HG02884 (cell line): Measurements from ENCODE around the gene CADM4.

Experiments used
- ATAC-seq: cut with Tn5 transposase; IDR thresholded peaks from one replicate; pipeline ENCODE4 v1.9.1; 2021; ENCODE audit warnings: mild to moderate bottlenecking, moderate library complexity; ENCODE audit not compliant: unreplicated experiment

CADM4 gene

GRCh38 chr19:43634872-43635560 is 4.6 kb downstream of the CADM4 start:
- no peak for ATAC-seq

- no peak for ATAC-seq
Observed at GRCh38 chr19:43634506-43634871, 5.2 kb downstream of the CADM4 start.

- no peak for ATAC-seq
Observed at GRCh38 chr19:43634068-43634467, 5.6 kb downstream of the CADM4 start.

GRCh38 chr19:43633520-43633919 is 6.1 kb downstream of the CADM4 start:
- no peak for ATAC-seq

DNA sequence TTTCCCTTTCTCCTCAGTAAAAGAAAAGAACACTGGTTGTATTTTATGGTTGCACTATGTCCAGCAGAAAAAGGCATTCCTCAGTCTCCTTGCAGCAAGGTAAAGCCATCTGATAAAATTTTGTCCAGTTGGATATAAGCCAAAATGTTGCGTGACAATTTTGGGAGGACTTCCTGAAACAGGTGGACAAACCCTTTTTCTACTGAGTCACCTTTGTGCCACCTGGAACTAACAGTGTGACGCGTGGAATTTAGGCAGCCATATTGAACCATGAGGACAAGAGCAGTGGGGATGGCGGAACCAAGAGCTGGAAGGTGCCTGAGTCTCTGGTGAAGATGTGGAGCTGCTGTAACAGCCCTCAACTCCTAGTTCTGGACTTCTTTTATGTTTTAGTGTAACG is 8.2 kb downstream of the CADM4 start:
- no peak for ATAC-seq

DNA sequence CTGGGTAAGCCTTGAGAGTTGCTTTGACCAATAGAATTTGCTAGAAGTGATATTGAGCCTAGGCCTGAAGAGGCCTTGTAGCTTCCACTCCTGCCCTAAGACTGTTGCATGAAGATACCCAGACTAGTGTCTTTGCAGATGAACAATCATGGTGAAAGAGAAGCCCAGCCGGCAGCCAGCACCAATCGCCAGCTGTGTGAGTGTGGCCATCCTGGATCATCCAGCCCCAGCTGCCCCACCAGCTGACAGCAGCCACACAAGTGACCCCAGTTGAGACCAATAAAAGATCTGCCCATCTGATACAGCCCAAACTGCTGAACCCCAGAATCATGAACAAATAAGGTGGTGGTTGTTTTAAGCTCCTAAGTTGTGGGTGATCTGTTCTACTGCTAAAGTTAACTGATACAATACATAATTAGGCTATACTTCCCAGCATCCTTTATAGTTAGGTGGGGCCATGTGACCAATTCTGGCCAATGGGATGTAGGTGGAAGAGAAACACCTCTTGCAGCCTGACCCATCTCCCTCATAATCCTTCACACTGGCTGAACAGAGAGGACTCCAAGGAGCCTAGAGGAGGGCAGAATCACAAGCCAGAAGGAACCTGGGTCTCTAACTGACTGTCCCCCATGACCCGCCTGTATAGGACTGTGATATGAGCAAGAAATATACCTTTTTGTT is 10.9 kb downstream of the CADM4 start:
- no peak for ATAC-seq

GRCh38 chr19:43626838-43627237 is 12.8 kb downstream of the CADM4 start:
- ATAC-seq, result no peak

DNA sequence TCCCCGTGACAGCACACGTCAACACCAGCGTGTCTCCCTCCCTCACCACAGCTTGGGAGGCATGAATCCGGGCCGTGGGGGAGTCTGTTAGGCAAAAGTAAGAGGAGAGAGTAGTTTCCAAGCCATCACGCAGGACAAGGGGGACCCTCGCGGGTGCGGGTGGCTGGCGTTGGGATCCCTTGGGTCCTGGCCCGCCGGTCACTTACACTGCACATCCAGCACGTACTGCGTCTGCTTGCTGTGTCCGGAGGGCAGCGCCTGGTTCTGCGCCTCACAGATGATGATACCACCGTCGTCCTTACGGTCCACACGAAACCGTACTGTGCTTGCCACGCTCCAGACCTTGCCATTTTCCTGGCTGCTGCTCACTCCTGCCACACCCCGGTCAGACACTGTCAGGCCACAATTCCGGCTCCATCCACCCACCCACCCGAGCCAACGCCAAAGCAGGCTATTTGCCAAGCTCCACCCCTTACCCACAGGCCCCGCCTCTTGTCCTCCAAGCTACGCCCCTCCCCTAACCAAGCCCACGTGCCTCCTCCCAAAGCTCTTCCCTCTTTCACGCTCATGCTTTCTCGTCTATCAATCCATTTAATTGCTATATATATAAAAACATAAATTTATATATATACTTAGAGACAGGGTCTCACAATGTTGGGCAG is 13.6 kb downstream of the CADM4 start:
- ATAC-seq, result no peak

GRCh38 chr19:43624933-43625332 is 14.7 kb downstream of the CADM4 start:
- no peak for ATAC-seq

DNA sequence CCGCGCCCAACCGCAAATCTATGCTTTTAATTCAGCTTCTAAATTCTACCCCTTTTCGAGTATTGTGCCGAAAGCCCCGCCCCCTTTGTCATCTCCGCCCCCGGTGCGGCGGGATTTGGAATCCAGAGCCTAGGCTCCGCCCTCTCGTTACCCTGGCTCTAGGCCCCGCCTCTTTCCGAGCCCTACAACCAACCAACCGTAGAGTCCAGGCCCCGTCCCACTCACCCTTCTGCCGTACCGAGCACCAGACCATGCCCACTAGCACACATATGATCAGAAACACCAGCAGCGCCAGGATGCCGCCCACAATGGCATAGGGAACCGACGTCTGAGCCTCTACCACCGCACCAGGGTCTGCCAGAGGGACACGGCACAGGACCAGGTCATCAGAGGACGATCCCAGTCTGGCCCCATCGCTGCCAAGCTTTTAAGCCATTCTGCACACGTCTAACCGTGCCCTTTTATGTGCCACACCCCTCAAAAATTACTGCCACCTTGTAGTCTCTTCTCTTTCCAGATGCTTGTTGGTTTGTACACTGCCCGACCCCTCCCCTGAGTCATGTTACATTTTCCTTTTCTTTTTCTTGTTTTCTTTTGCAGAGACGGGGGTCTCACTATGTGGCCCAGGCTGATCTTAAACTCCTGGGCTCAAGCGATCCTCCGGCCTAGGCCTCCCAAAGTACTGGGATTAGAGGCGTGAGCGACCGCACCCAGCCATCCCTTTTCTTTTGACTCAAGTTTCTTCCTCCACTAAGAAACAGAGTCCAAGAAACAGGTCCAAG is 15.6 kb downstream of the CADM4 start:
- ATAC-seq, result no peak

GRCh38 chr19:43622956-43623355 is 16.7 kb downstream of the CADM4 start:
- ATAC-seq, result no peak

GRCh38 chr19:43622070-43622469 is 17.6 kb downstream of the CADM4 start:
- no peak for ATAC-seq

GRCh38 chr19:43620061-43621001 is 19.3 kb downstream of the CADM4 start:
- no peak for ATAC-seq

GRCh38 chr19:43619262-43620060 is 20.2 kb downstream of the CADM4 start, which contains the start of gene ZNF428:
Gene ZNF428, minus strand, starts transcription at chr19:43619629. Its CDS starts 5,325 bp downstream, at chr19:43614304.
- ATAC-seq, result peak; percentile 64

DNA sequence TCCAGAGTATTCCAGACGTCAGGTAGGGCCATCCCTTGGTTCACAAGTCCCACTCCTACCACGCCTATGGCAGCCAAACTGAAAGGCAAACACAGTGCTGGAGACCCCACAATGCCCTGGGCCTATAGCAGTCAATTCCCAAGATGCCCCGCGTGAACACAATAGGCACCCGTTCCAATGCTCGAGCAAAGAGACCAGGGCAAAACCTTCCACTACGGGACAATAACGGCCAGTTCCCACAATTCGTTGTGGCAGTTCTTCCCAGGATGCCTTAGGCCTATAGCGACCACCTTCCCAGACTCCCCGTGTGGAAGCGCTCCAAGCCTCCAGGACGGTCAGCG is 20.8 kb downstream of the CADM4 start:
- ATAC-seq, result no peak

- ATAC-seq, result no peak
Observed at GRCh38 chr19:43616954-43617353, 22.7 kb downstream of the CADM4 start.

- ATAC-seq, result no peak
Observed at GRCh38 chr19:43616306-43616705, 23.3 kb downstream of the CADM4 start.

DNA sequence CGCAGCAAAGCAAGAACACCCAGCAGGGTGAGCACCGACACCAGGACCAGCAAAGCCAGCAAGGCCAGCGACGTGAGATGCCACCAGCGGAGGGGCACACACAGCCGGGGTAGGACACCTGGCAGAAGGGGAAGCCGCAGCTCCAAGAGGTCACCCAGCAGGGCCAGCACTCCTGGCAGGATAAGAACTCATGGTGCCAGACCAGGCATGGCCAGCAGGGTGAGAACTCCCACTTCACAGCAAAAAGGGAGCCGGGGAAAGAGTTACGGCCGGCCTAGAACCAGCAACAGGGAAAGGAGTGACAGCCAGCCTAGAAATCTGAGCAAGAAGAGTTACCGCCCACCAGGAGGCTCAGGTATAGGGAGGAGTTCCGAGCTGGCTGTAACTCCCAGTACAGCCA is 27.3 kb downstream of the CADM4 start:
- no peak for ATAC-seq

DNA sequence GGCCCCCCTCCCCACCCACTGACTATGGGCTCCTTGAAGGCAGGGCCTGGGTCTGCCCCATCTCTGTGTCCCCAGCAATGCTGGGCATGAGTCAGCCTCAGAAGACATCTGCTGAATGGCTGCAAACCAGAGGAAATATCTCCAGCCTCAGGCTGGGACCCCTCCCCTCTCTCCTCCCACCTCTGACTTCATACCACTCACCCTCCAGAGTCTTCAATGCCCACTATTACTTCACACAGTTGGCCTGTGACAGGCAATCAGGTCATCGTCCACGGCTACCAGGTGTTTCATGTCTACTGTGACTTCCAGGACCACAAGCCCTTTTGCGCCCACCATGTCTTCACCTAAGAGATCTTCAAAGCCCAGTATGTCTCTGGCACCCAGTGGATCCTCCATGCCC is 27.9 kb downstream of the CADM4 start, which contains the start of gene SRRM5:
SRRM5 (plus strand) TSS at position 301 of the 400 bp plus-strand sequence; CDS start at position 335, 34 bp downstream.
- no peak for ATAC-seq
